K562 (cell line): ENCODE results near the gene FNBP1.

Experiments
- JUND ChIP-seq, 2 experiments: IDR thresholded peaks; 2 replicates in 1 of 2; 3 replicates in 1 of 2; pipeline ENCODE4 v1.6.1; 2011; ENCODE audit warnings: borderline replicate concordance in 2 of 2, low read depth in 2 of 2, low read length in 2 of 2, improper control_type of control experiment in 1 of 2, missing biosample characterization in 1 of 2, missing genetic modification characterization in 1 of 2, missing genetic modification reagents in 1 of 2
- NBN ChIP-seq: fragments of 450-650 bp; IDR thresholded peaks from 2 replicates; pipeline ENCODE4 v1.6.1; 2016; ENCODE audit warnings: low read depth, mild to moderate bottlenecking
- POU5F1 ChIP-seq: fragments of 150-350 bp; IDR thresholded peaks from 2 replicates; pipeline ENCODE4 v1.6.1; 2014; ENCODE audit warnings: borderline replicate concordance, low read length, low read depth, mild to moderate bottlenecking; ENCODE audit not compliant: partially characterized antibody
- RFX5 ChIP-seq: IDR thresholded peaks from 2 replicates; pipeline ENCODE4 v1.6.1; 2011; ENCODE audit warnings: low read depth, mild to moderate bottlenecking, improper control_type of control experiment, low read length
- SREBF2 ChIP-seq: sonication (generic); formaldehyde crosslinking; IDR thresholded peaks from 2 replicates; pipeline ENCODE4 v1.4.0; 2020; ENCODE audit warnings: mild to moderate bottlenecking, missing genetic modification reagents

DNA sequence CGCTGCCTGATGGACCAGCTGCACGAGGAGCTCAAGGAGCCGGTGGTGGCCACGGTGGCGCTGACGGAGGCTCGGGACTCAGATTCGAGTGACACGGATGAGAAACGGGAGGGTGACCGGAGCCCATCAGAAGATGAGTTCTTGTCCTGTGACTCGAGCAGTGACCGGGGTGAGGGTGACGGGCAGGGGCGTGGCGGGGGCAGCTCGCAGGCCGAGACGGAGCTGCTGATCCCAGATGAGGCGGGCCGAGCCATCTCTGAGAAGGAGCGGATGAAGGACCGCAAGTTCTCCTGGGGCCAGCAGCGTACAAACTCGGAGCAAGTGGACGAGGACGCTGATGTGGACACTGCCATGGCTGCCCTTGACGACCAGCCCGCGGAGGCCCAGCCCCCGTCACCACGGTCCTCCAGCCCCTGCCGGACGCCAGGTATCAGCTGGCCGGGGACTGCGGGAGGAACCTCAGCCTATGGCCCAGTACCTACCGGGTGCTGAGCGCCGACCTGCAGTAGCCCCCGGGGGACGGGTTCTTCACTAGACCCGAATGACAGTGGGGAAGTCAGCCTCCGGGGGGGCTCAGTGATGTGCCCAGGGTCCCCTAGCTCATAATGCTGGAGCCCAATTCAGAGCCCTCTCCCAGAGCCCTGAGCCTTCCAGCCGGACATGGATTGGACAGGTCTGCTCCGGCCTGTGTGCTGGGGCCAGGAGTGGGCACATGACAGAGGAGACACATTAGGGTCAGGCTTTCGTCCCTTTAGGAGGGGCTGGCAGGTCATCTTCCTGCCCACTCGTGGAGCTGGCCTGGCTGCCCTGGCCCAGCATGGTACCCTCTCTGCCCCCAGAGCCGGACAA, 174.7 kb downstream of the FNBP1 start:
- TF ChIP-seq POU5F1 (no peak), NBN (no peak), JUND (IDR thresholded peaks at IDR 0.05; ENCODE audit: borderline replicate concordance, low read depth, low read length) (no peak), JUND (tag; IDR thresholded peaks at IDR 0.05; ENCODE audit: borderline replicate concordance, low read depth, low read length) (no peak), RFX5 (no peak), SREBF2 (CRISPR knock-in tag) (no peak)
